Endothelial cell of umbilical vein (primary cell): ENCODE data around the gene RNLS.

Source experiments
- POLR2AphosphoS5 ChIP-seq: IDR thresholded peaks from 2 replicates; pipeline ENCODE4 v1.6.1; 2012; ENCODE audit warnings: low read depth, mild to moderate bottlenecking, control low read depth, low read length, moderate library complexity; ENCODE audit not compliant: insufficient read depth
- TF ChIP-seq, protein P1 (sequence below), 2 donors: IDR thresholded peaks; 1 replicate in 1 of 2; 2 replicates in 1 of 2; pipeline ENCODE4 v1.5.1; 2011; ENCODE audit warnings: low read length in 2 of 2, mild to moderate bottlenecking in 2 of 2, moderate library complexity in 2 of 2, control low read depth in 1 of 2, inconsistent platforms in 1 of 2, low read depth in 1 of 2; ENCODE audit not compliant: insufficient read depth in 1 of 2; ENCODE audit errors: extremely low read depth in 1 of 2
- TF ChIP-seq, protein P2 (sequence below): IDR thresholded peaks from 2 replicates; pipeline ENCODE4 v1.6.1; 2011; ENCODE audit not compliant: insufficient read depth, insufficient read length

DNA sequence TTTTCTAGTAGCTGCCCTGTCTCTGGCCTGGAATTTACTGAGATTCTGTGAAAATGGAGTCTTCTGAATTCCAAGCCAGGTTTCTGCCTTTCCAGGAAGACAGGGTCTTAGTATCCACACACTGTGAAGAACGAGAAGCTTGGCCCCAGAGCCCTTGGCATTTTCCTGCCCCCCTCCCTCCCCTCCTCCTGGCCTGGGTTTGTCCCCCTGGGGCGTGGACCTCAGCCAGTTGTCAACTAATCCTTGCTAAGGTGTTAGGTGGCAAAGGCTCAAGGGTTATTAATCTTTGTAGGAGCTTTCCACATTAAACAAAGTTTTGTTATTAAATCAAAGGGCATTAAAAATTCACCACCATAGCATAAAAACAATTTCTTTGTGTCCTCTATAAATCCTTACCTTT, 329.5 kb downstream of the RNLS start:
- no peak for TF ChIP-seq POLR2AphosphoS5
- TF ChIP-seq, protein P1, sequence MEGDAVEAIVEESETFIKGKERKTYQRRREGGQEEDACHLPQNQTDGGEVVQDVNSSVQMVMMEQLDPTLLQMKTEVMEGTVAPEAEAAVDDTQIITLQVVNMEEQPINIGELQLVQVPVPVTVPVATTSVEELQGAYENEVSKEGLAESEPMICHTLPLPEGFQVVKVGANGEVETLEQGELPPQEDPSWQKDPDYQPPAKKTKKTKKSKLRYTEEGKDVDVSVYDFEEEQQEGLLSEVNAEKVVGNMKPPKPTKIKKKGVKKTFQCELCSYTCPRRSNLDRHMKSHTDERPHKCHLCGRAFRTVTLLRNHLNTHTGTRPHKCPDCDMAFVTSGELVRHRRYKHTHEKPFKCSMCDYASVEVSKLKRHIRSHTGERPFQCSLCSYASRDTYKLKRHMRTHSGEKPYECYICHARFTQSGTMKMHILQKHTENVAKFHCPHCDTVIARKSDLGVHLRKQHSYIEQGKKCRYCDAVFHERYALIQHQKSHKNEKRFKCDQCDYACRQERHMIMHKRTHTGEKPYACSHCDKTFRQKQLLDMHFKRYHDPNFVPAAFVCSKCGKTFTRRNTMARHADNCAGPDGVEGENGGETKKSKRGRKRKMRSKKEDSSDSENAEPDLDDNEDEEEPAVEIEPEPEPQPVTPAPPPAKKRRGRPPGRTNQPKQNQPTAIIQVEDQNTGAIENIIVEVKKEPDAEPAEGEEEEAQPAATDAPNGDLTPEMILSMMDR (IDR thresholded peaks at IDR 0.05; ENCODE audit: extremely low read depth in 1 of 2, insufficient read depth in 1 of 2, low read depth in 1 of 2, low read length in 2 of 2), result no peak
- TF ChIP-seq, protein P2, sequence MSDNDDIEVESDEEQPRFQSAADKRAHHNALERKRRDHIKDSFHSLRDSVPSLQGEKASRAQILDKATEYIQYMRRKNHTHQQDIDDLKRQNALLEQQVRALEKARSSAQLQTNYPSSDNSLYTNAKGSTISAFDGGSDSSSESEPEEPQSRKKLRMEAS, result no peak
